ENCODE data around the gene XXYLT1.

Gene XXYLT1

GRCh38 chr3:195106418-195106906, 164.5 kb downstream of the XXYLT1 start:
- peak; percentile 55 for DNase-seq

- no peak for DNase-seq
Observed at GRCh38 chr3:195105841-195106417, 165.0 kb downstream of the XXYLT1 start.

- DNase-seq, result no peak
Observed at GRCh38 chr3:195105389-195105788, 165.6 kb downstream of the XXYLT1 start.

GRCh38 chr3:195104340-195104739, 166.6 kb downstream of the XXYLT1 start:
- DNase-seq, result no peak

- DNase-seq, result no peak
Observed at GRCh38 chr3:195103623-195104022, 167.3 kb downstream of the XXYLT1 start.

- DNase-seq, result no peak
Observed at GRCh38 chr3:195102609-195103467, 168.1 kb downstream of the XXYLT1 start.

- no peak for DNase-seq
Observed at GRCh38 chr3:195101927-195102608, 168.9 kb downstream of the XXYLT1 start.

- DNase-seq, result peak; percentile 47
Observed at GRCh38 chr3:195101001-195101583, 169.9 kb downstream of the XXYLT1 start.

- DNase-seq, result no peak
Observed at GRCh38 chr3:195099951-195100785, 170.8 kb downstream of the XXYLT1 start.

- no peak for DNase-seq
Observed at GRCh38 chr3:195098741-195099525, 172.0 kb downstream of the XXYLT1 start.

- no peak for DNase-seq
Observed at GRCh38 chr3:195097331-195098255, 173.4 kb downstream of the XXYLT1 start.

- DNase-seq, result no peak
Observed at GRCh38 chr3:195096484-195097330, 174.3 kb downstream of the XXYLT1 start.

GRCh38 chr3:195096053-195096452, 174.9 kb downstream of the XXYLT1 start:
- no peak for DNase-seq

- DNase-seq, result no peak
Observed at GRCh38 chr3:195095704-195096036, 175.3 kb downstream of the XXYLT1 start.

GRCh38 chr3:195095035-195095703, 175.8 kb downstream of the XXYLT1 start:
- no peak for DNase-seq

- DNase-seq, result no peak
Observed at GRCh38 chr3:195094191-195094921, 176.6 kb downstream of the XXYLT1 start.

- DNase-seq, result no peak
Observed at GRCh38 chr3:195093731-195094130, 177.2 kb downstream of the XXYLT1 start.

Data from NCI-H1105 treated with DMSO at 0.1 percent for 48 hours (cell line).